WTC11 (cell line): ENCODE measurements around the gene RARA.

Experiments
- ARID4B ChIP-seq: sonication (generic); formaldehyde crosslinking; IDR thresholded peaks from 2 replicates; pipeline ENCODE4 v1.8.0; 2023; ENCODE audit warnings: missing genetic modification reagents, mild to moderate bottlenecking, borderline replicate concordance
- ETV6 ChIP-seq: sonication (generic); formaldehyde crosslinking; IDR thresholded peaks from 2 replicates; pipeline ENCODE4 v1.8.1; 2022; ENCODE audit warnings: mild to moderate bottlenecking, missing genetic modification reagents
- TF ChIP-seq, protein P1 (sequence below): fragments of 200-600 bp; IDR thresholded peaks from 2 replicates; pipeline ENCODE4 v1.8.0; 2022; ENCODE audit warnings: antibody characterized with exemption
- TF ChIP-seq, protein P2 (sequence below): sonication (generic); formaldehyde crosslinking; IDR thresholded peaks from 2 replicates; pipeline ENCODE4 v1.8.0; 2022; ENCODE audit warnings: mild to moderate bottlenecking, missing genetic modification reagents

DNA sequence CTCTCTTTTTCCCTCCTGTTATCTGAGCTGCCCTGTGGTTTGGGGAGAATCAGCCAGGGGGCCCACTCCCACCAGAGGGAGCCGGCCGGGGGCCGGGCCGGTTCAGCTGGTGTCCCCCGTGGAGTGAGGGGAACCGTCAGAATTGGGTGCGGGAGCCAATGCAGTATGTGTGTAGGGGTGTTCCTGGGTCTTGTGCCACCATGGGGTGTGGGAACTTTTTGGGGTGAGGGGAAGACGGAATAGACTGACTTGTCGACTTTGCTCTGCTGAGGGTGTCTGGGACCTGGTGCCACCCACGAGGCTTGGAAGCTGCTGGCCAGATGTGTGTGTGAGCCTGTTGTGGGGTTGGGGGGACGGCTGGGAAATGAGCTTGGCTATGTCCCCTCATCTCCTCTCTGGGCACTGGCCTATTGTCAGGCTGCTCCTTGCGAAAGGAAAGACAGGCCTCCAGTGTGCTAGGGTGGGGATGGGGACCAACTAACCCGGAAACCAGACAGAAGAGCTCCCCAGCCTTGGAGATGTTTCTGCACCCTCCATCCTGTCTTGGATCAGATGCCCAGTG lies 9.9 kb downstream of the RARA start:
- TF ChIP-seq, protein P1, sequence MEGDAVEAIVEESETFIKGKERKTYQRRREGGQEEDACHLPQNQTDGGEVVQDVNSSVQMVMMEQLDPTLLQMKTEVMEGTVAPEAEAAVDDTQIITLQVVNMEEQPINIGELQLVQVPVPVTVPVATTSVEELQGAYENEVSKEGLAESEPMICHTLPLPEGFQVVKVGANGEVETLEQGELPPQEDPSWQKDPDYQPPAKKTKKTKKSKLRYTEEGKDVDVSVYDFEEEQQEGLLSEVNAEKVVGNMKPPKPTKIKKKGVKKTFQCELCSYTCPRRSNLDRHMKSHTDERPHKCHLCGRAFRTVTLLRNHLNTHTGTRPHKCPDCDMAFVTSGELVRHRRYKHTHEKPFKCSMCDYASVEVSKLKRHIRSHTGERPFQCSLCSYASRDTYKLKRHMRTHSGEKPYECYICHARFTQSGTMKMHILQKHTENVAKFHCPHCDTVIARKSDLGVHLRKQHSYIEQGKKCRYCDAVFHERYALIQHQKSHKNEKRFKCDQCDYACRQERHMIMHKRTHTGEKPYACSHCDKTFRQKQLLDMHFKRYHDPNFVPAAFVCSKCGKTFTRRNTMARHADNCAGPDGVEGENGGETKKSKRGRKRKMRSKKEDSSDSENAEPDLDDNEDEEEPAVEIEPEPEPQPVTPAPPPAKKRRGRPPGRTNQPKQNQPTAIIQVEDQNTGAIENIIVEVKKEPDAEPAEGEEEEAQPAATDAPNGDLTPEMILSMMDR, result no peak
- TF ChIP-seq ARID4B (CRISPR knock-in tag) (no peak), ETV6 (CRISPR knock-in tag) (no peak)
- TF ChIP-seq, protein P2, sequence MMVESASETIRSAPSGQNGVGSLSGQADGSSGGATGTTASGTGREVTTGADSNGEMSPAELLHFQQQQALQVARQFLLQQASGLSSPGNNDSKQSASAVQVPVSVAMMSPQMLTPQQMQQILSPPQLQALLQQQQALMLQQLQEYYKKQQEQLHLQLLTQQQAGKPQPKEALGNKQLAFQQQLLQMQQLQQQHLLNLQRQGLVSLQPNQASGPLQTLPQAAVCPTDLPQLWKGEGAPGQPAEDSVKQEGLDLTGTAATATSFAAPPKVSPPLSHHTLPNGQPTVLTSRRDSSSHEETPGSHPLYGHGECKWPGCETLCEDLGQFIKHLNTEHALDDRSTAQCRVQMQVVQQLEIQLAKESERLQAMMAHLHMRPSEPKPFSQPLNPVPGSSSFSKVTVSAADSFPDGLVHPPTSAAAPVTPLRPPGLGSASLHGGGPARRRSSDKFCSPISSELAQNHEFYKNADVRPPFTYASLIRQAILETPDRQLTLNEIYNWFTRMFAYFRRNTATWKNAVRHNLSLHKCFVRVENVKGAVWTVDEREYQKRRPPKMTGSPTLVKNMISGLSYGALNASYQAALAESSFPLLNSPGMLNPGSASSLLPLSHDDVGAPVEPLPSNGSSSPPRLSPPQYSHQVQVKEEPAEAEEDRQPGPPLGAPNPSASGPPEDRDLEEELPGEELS, result no peak
